Measurements from ENCODE around the gene DNAJA4. TPM values are rescaled to one million over a fixed set of nuclear protein-coding genes. Genes with fewer than 3 reads are reported as not detected.

Gene DNAJA4
- polyA plus RNA-seq, 1 experiment, result 2.8 TPM

- Histone ChIP-seq H3K27me3 (ENCODE audit: control insufficient read depth, insufficient read depth, low read length) (peaks cover 3% of the 10 kb centered on the region; the same call in 1 of the 2 replicates), H3K4me3 (ENCODE audit: low read depth, low read length) (no peak overlapping the region), H3K36me3 (ENCODE audit: control insufficient read depth, insufficient read depth, low read length) (no peaks in the 10 kb centered on the region)
- CTCF ChIA-PET, result interaction anchor here (0.6 to 4.3 kb wide), 2 partner anchors 9 to 141 kb away, joined by 3 to 20 read pairs; no protein-coding TSS in a partner anchor
- POLR2A ChIA-PET, result no interaction called here
- no peak for TF ChIP-seq CTCF (IDR thresholded peaks at IDR 0.05; ENCODE audit: insufficient read depth, low read depth, low read length)
- no peak for DNase-seq (ENCODE audit: low read depth)
These were observed 15.2 kb upstream of the DNAJA4 start for GRCh38 chr15:78249131-78249530.

GRCh38 chr15:78251136-78251535 is 13.2 kb upstream of the DNAJA4 start:
- DNase-seq (ENCODE audit: low read depth), result no peak
- H3K4me3 ChIP-seq (ENCODE audit: low read depth, low read length), result no peak overlapping the region
- ChIA-PET CTCF (interaction anchor here (1.0 to 4.3 kb wide), 2 partner anchors 11 to 21 kb away, joined by 4 to 20 read pairs; no protein-coding TSS in a partner anchor), POLR2A (no interaction called here)
- H3K36me3 ChIP-seq (ENCODE audit: control insufficient read depth, insufficient read depth, low read length), result no peaks in the 10 kb centered on the region
- no peak for TF ChIP-seq CTCF (IDR thresholded peaks at IDR 0.05; ENCODE audit: insufficient read depth, low read depth, low read length)
- H3K27me3 ChIP-seq (ENCODE audit: control insufficient read depth, insufficient read depth, low read length), result peaks cover 5% of the 10 kb centered on the region

GRCh38 chr15:78255421-78256043 is 8.8 kb upstream of the DNAJA4 start:
- DNase-seq (ENCODE audit: low read depth), result no peak
- Histone ChIP-seq H3K36me3 (ENCODE audit: control insufficient read depth, insufficient read depth, low read length) (no peaks in the 10 kb centered on the region), H3K4me3 (ENCODE audit: low read depth, low read length) (no peak overlapping the region), H3K27me3 (ENCODE audit: control insufficient read depth, insufficient read depth, low read length) (peaks cover 2% of the 10 kb centered on the region)
- POLR2A ChIA-PET, result no interaction called here
- CTCF ChIA-PET, result interaction anchor here (1.1 to 1.5 kb wide), 2 partner anchors 124 to 296 kb away, joined by 3 to 5 read pairs; partner anchors contain the start of gene CIB2
- TF ChIP-seq CTCF (IDR thresholded peaks at IDR 0.05; ENCODE audit: insufficient read depth, low read depth, low read length), result no peak

- DNase-seq (ENCODE audit: low read depth), result no peak
- CTCF ChIA-PET, result no interaction called here
- Histone ChIP-seq H3K36me3 (ENCODE audit: control insufficient read depth, insufficient read depth, low read length) (no peaks in the 10 kb centered on the region), H3K27me3 (ENCODE audit: control insufficient read depth, insufficient read depth, low read length) (peaks cover 2% of the 10 kb centered on the region), H3K4me3 (ENCODE audit: low read depth, low read length) (no peak overlapping the region)
- no peak for TF ChIP-seq CTCF (IDR thresholded peaks at IDR 0.05; ENCODE audit: insufficient read depth, low read depth, low read length)
- POLR2A ChIA-PET, result no interaction called here
These were observed 8.3 kb upstream of the DNAJA4 start for GRCh38 chr15:78256044-78256437.

GRCh38 chr15:78257681-78258080 is 6.7 kb upstream of the DNAJA4 start:
- no peak for DNase-seq (ENCODE audit: low read depth)
- no peak for TF ChIP-seq CTCF (IDR thresholded peaks at IDR 0.05; ENCODE audit: insufficient read depth, low read depth, low read length)
- POLR2A ChIA-PET, result no interaction called here
- Histone ChIP-seq H3K27me3 (ENCODE audit: control insufficient read depth, insufficient read depth, low read length) (peaks cover 2% of the 10 kb centered on the region), H3K36me3 (ENCODE audit: control insufficient read depth, insufficient read depth, low read length) (no peaks in the 10 kb centered on the region), H3K4me3 (ENCODE audit: low read depth, low read length) (no peak overlapping the region)
- CTCF ChIA-PET, result interaction anchor here (0.6 to 1.8 kb wide), 3 partner anchors 9 to 150 kb away, joined by 3 to 5 read pairs (median 3); no protein-coding TSS in a partner anchor
